SK-N-SH (cell line): ENCODE measurements around the gene UQCR10. TPM values are rescaled to one million over a fixed set of nuclear protein-coding genes. Genes with fewer than 3 reads are reported as not detected.

Experiments
- CTCF ChIA-PET: fragments of 300-600, 350-600 bp; formaldehyde crosslinking; extraction: SDS; loops from one replicate; lab custom pipeline; 2021; lab: Yijun Ruan, JAX
- POLR2A ChIA-PET: fragments of 350-600 bp; sonication (Branson Sonifier 250); formaldehyde crosslinking; extraction: SDS; loops from one replicate; lab custom pipeline; 2020; ENCODE audit warnings: antibody characterized with exemption, inconsistent platforms; lab: Yijun Ruan, JAX
- DNase-seq: peaks from one replicate; pipeline ENCODE4 v3.0.0; 2012
- H2AFZ ChIP-seq: fragments of 200-600 bp; sonication (generic); 2 replicates; pipeline ENCODE4 v1.8.1; 2016; ENCODE audit warnings: antibody characterized with exemption, mild to moderate bottlenecking, low read depth
- H3F3A ChIP-seq: fragments of 200-600 bp; sonication (generic); replicated peaks from 2 replicates; pipeline ENCODE3; 2016; ENCODE audit warnings: antibody characterized with exemption, mild to moderate bottlenecking; ENCODE audit not compliant: insufficient read depth
- H3K27ac ChIP-seq, 2 experiments: fragments of 200-500 bp in 1 of 2; fragments of 200-600 bp in 1 of 2; sonication (Bioruptor generic) in 1 of 2; sonication (generic), shearing (Covaris generic) in 1 of 2; 2 replicates each; pipeline versions ENCODE4 v1.5.1 to v1.6.1; 2014 to 2016; ENCODE audit warnings: low read depth in 2 of 2, inconsistent platforms in 1 of 2, low read length in 1 of 2, mild to moderate bottlenecking in 1 of 2, mixed read lengths in 1 of 2
- H3K27me3 ChIP-seq: fragments of 200-600 bp; sonication (generic), shearing (Covaris generic); 2 replicates; pipeline ENCODE4 v1.6.1; 2016; ENCODE audit warnings: mixed run types; ENCODE audit not compliant: insufficient read depth
- H3K36me3 ChIP-seq, 2 experiments: fragments of 200-500 bp in 1 of 2; fragments of 200-600 bp in 1 of 2; sonication (Bioruptor generic) in 1 of 2; sonication (generic) in 1 of 2; replicated peaks in 1 of 2; 2 replicates each; pipeline versions ENCODE3 to v1.5.1; 2014 to 2016; ENCODE audit warnings: low read length in 1 of 2, mild to moderate bottlenecking in 1 of 2; ENCODE audit not compliant: insufficient read depth in 2 of 2, control insufficient read depth in 1 of 2
- H3K4me1 ChIP-seq, 2 experiments: fragments of 200-500 bp in 1 of 2; fragments of 200-600 bp in 1 of 2; sonication (Bioruptor generic) in 1 of 2; sonication (generic), shearing (Covaris generic) in 1 of 2; 2 replicates each; pipeline versions ENCODE4 v1.5.1 to v1.6.1; 2014 to 2016; ENCODE audit warnings: low read depth in 1 of 2, low read length in 1 of 2, mixed run types in 1 of 2; ENCODE audit not compliant: insufficient read depth in 2 of 2, control insufficient read depth in 1 of 2
- H3K4me2 ChIP-seq: fragments of 200-600 bp; sonication (generic), shearing (Covaris generic); 2 replicates; pipeline ENCODE4 v1.6.1; 2017; ENCODE audit warnings: mixed run types
- H3K4me3 ChIP-seq, 2 experiments: fragments of 200-500 bp in 1 of 2; fragments of 200-600 bp in 1 of 2; sonication (Bioruptor generic) in 1 of 2; sonication (generic), shearing (Covaris generic) in 1 of 2; 2 replicates each; pipeline versions ENCODE4 v1.5.1 to v1.8.1; 2014 to 2016; ENCODE audit warnings: low read depth in 2 of 2, inconsistent platforms in 1 of 2, low read length in 1 of 2, mild to moderate bottlenecking in 1 of 2, mixed read lengths in 1 of 2, moderate library complexity in 1 of 2
- H3K79me2 ChIP-seq: fragments of 200-600 bp; sonication (generic); 2 replicates; pipeline ENCODE4 v1.8.1; 2017; ENCODE audit warnings: mild to moderate bottlenecking; ENCODE audit not compliant: insufficient read depth
- H3K9ac ChIP-seq: fragments of 200-600 bp; sonication (generic); 2 replicates; pipeline ENCODE4 v1.6.1; 2017; ENCODE audit warnings: mixed run types
- H3K9me2 ChIP-seq: fragments of 200-600 bp; sonication (generic); 2 replicates; pipeline ENCODE4 v1.6.1; 2017; ENCODE audit warnings: mixed run types
- H3K9me3 ChIP-seq: fragments of 200-600 bp; sonication (generic); 2 replicates; pipeline ENCODE4 v1.6.1; 2017; ENCODE audit warnings: mixed run types, mild to moderate bottlenecking, moderate library complexity
- H4K20me1 ChIP-seq: fragments of 200-600 bp; sonication (generic); 2 replicates; pipeline ENCODE4 v1.6.1; 2017; ENCODE audit warnings: mild to moderate bottlenecking, mixed run types; ENCODE audit not compliant: insufficient read depth
- ELF1 ChIP-seq: IDR thresholded peaks from 2 replicates; pipeline ENCODE4 v1.4.0; 2012
- EP300 ChIP-seq, 2 experiments: IDR thresholded peaks; 2 replicates each; pipeline versions ENCODE4 v1.4.0 to v1.6.1; 2012; ENCODE audit warnings: borderline replicate concordance in 1 of 2, low read depth in 1 of 2, low read length in 1 of 2
- EZH2phosphoT487 ChIP-seq: fragments of 200-600 bp; sonication (generic); IDR thresholded peaks from 2 replicates; pipeline ENCODE4 v1.6.1; 2017; ENCODE audit warnings: low read depth, mixed run types, mild to moderate bottlenecking, antibody characterized with exemption, moderate library complexity, borderline replicate concordance
- FOXM1 ChIP-seq: IDR thresholded peaks from 2 replicates; pipeline ENCODE4 v1.4.0; 2012; ENCODE audit warnings: low read depth, mild to moderate bottlenecking
- IRF3 ChIP-seq: fragments of 150-350 bp; IDR thresholded peaks from 2 replicates; pipeline ENCODE4 v1.6.1; 2016; ENCODE audit warnings: mild to moderate bottlenecking, low read depth, low read length
- MAX ChIP-seq: IDR thresholded peaks from 2 replicates; pipeline ENCODE4 v1.4.0; 2012; ENCODE audit warnings: low read depth
- MEF2A ChIP-seq: IDR thresholded peaks from 2 replicates; pipeline ENCODE4 v1.4.0; 2012; ENCODE audit warnings: low read depth, borderline replicate concordance
- MXI1 ChIP-seq: IDR thresholded peaks from 2 replicates; pipeline ENCODE4 v1.6.1; 2012; ENCODE audit warnings: mild to moderate bottlenecking, low read depth, low read length, improper control_type of control experiment
- NRF1 ChIP-seq: IDR thresholded peaks from 2 replicates; pipeline ENCODE4 v1.6.1; 2012; ENCODE audit warnings: low read depth, mild to moderate bottlenecking, low read length
- RAD21 ChIP-seq: IDR thresholded peaks from 2 replicates; pipeline ENCODE4 v1.6.1; 2012; ENCODE audit warnings: mild to moderate bottlenecking, low read length
- RCOR1 ChIP-seq: fragments of 150-350 bp; IDR thresholded peaks from 2 replicates; pipeline ENCODE4 v1.6.1; 2017; ENCODE audit warnings: antibody characterized with exemption, low read length
- SIN3A ChIP-seq: IDR thresholded peaks from 2 replicates; pipeline ENCODE4 v1.6.1; 2012; ENCODE audit warnings: low read depth, mild to moderate bottlenecking, low read length, moderate library complexity, borderline replicate concordance
- SMC3 ChIP-seq: IDR thresholded peaks from 2 replicates; pipeline ENCODE4 v1.6.1; 2012; ENCODE audit warnings: low read depth, low read length, improper control_type of control experiment
- TAF1 ChIP-seq: IDR thresholded peaks from 2 replicates; pipeline ENCODE4 v1.6.1; 2012; ENCODE audit warnings: low read depth, mild to moderate bottlenecking, low read length, moderate library complexity, borderline replicate concordance
- WGBS: methylation state at CpG from one replicate; pipeline ENCODE4 v1.1.6; 2017; ENCODE audit warnings: low lambda C conversion rate; 5-methylcytosine and 5-hydroxymethylcytosine counted together
- polyA plus RNA-seq, 3 experiments: library from polyadenylated mRNA; depleted of rRNA; stranded (reverse); fragments of >200 nt; gene quantifications; 2 replicates each; pipeline ENCODE4 v1.2.3, GENCODE V29; 2012
- TF ChIP-seq, protein P1 (sequence below): IDR thresholded peaks from 2 replicates; pipeline ENCODE4 v1.6.1; 2012; ENCODE audit warnings: mild to moderate bottlenecking, low read depth, low read length, moderate library complexity

The UQCR10 gene
- polyA plus RNA-seq, 1 of the 3 experiments (the other 2 are of a cell fraction) = 248 TPM

DNA sequence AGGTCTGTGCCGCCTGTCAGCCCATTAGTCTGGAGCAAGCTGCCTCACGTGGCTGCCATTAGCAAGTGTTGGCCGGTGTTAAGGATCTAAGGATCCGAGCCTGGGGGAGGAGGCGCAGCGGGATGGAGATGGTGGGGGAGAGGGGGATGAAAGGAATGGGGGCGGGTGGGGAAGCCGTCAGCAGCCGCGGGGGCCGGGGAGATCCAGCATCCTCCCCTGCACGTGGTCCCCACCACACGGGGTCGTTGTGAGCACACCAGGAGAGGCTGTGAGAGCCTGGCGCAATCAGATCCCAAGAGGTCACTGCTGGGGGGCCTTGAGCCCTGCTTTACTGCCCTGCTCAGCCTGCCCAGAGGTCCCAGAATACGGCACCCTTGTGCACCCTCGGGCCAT is 40.0 kb upstream of the UQCR10 start (continued):
- TF ChIP-seq TAF1 (no peak), SIN3A (no peak), FOXM1 (no peak)
- TF ChIP-seq, protein P1, sequence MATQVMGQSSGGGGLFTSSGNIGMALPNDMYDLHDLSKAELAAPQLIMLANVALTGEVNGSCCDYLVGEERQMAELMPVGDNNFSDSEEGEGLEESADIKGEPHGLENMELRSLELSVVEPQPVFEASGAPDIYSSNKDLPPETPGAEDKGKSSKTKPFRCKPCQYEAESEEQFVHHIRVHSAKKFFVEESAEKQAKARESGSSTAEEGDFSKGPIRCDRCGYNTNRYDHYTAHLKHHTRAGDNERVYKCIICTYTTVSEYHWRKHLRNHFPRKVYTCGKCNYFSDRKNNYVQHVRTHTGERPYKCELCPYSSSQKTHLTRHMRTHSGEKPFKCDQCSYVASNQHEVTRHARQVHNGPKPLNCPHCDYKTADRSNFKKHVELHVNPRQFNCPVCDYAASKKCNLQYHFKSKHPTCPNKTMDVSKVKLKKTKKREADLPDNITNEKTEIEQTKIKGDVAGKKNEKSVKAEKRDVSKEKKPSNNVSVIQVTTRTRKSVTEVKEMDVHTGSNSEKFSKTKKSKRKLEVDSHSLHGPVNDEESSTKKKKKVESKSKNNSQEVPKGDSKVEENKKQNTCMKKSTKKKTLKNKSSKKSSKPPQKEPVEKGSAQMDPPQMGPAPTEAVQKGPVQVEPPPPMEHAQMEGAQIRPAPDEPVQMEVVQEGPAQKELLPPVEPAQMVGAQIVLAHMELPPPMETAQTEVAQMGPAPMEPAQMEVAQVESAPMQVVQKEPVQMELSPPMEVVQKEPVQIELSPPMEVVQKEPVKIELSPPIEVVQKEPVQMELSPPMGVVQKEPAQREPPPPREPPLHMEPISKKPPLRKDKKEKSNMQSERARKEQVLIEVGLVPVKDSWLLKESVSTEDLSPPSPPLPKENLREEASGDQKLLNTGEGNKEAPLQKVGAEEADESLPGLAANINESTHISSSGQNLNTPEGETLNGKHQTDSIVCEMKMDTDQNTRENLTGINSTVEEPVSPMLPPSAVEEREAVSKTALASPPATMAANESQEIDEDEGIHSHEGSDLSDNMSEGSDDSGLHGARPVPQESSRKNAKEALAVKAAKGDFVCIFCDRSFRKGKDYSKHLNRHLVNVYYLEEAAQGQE = no peak

DNA sequence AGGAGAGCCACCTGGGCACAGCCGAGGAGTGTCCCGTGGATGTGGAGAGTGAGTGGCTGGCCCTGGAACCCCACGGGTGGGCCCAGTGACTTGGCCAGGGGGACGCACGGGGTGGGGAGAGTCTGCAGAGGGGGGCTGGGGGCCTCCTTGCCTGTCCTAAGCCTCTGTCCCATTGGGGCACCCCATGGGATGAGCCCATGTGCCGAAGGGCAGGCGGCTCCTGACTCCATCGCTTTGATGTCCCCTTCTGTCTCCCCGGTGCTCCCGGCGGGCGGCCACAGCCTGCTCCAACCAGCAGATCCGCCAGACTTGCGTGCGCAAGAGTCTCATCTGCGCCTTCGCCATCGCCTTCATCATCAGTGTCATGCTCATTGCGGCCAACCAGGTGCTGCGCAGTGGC is 38.0 kb upstream of the UQCR10 start:
- 96% methylated on average over 17 of the region's 20 CpGs for WGBS
- Histone ChIP-seq H3K27ac (no peak overlapping the region), H3K4me3 (no peak overlapping the region), H3K27me3 (no peaks in the 10 kb centered on the region), H2AFZ (no peak overlapping the region), H3K36me3 (peaks cover 0 to 2% of the 10 kb centered on the region in 2 experiments), H3K79me2 (no peaks in the 10 kb centered on the region), H3K4me2 (no peak overlapping the region), H3K9me3 (no peaks in the 10 kb centered on the region), H3K4me1 (peaks cover 0 to 24% of the 10 kb centered on the region in 2 experiments; a peak in 1 of 4 replicates), H3K9ac (no peak overlapping the region), H3F3A (no peaks in the 10 kb centered on the region), H4K20me1 (no peaks in the 10 kb centered on the region), H3K9me2 (no peaks in the 10 kb centered on the region)
- no peak for DNase-seq
- ChIA-PET CTCF (interaction anchor here (3.0 kb wide), 1 partner anchor 275 kb away, joined by 14 read pairs; no protein-coding TSS in a partner anchor), POLR2A (no interaction called here)
- TF ChIP-seq NRF1 = no peak

- POLR2A ChIA-PET = no interaction called here
- H3K9ac ChIP-seq = no peak overlapping the region
- H3K79me2 ChIP-seq = no peaks in the 10 kb centered on the region
- H3K4me2 ChIP-seq = no peak overlapping the region
- peaks cover 0 to 2% of the 10 kb centered on the region in 2 experiments for H3K36me3 ChIP-seq
- no peaks in the 10 kb centered on the region for H3K9me3 ChIP-seq
- H3K9me2 ChIP-seq = no peaks in the 10 kb centered on the region
- no peaks in the 10 kb centered on the region for H3F3A ChIP-seq
- CTCF ChIA-PET = interaction anchor here (0.8 to 2.2 kb wide), 4 partner anchors 10 to 357 kb away, joined by 3 to 9 read pairs (median 4); no protein-coding TSS in a partner anchor
- TF ChIP-seq SMC3 (no peak), EZH2phosphoT487 (no peak), EP300 (IDR thresholded peaks at IDR 0.05; ENCODE audit: borderline replicate concordance in 1 of 2, low read depth in 1 of 2, low read length in 1 of 2) (no peak), RAD21 (no peak), MAX (no peak), MEF2A (no peak), IRF3 (no peak), RCOR1 (no peak), MXI1 (no peak), ELF1 (no peak)
- no peak overlapping the region for H3K4me3 ChIP-seq
- 83% methylated on average over 11 of the region's 18 CpGs for WGBS
- DNase-seq = no peak
- H2AFZ ChIP-seq = no peak overlapping the region
- H4K20me1 ChIP-seq = no peaks in the 10 kb centered on the region
- H3K27ac ChIP-seq = no peak overlapping the region
- peaks cover 0 to 34% of the 10 kb centered on the region in 2 experiments; a peak in 1 of 4 replicates for H3K4me1 ChIP-seq
- H3K27me3 ChIP-seq = no peaks in the 10 kb centered on the region
These were observed 35.9 kb upstream of the UQCR10 start for GRCh38 chr22:29731058-29731850.
